Measurements from ENCODE around the gene EHBP1. TPM values are rescaled to one million over a fixed set of nuclear protein-coding genes. Genes with fewer than 3 reads are reported as not detected.

Gene EHBP1
- total RNA-seq, 1 donor from 2014 or later = 67.4 TPM

GRCh38 chr2:62883629-62884028, 178.1 kb downstream of the EHBP1 start:
- Mint-ChIP-seq H3K4me1 (peaks cover 3% of the 10 kb centered on the region), H3K27me3 (ENCODE audit: low read depth) (no peaks in the 10 kb centered on the region), H3K9me3 (peaks cover 13% of the 10 kb centered on the region), H3K36me3 (peaks cover 20% of the 10 kb centered on the region), H3K4me3 (no peak overlapping the region), H3K27ac (no peak overlapping the region)
- TF ChIP-seq CTCF (IDR thresholded peaks at IDR 0.05; ENCODE audit: unreplicated experiment) = no peak
- DNase-seq (ENCODE audit: low spot score in 2 of 2, unreplicated experiment in 2 of 2) = no peak

- no peak for TF ChIP-seq CTCF (IDR thresholded peaks at IDR 0.05; ENCODE audit: unreplicated experiment)
- no peaks in the 10 kb centered on the region for H3K27me3 Mint-ChIP-seq (ENCODE audit: low read depth)
- H3K27ac Mint-ChIP-seq = peak overlapping the region; percentile 16
- peaks cover 17% of the 10 kb centered on the region for H3K36me3 Mint-ChIP-seq
- no peak overlapping the region for H3K4me3 Mint-ChIP-seq
- DNase-seq (ENCODE audit: low spot score in 2 of 2, unreplicated experiment in 2 of 2) = no peak
- H3K4me1 Mint-ChIP-seq = peaks cover 3% of the 10 kb centered on the region
- peaks cover 13% of the 10 kb centered on the region for H3K9me3 Mint-ChIP-seq
These were observed 178.6 kb downstream of the EHBP1 start for GRCh38 chr2:62884086-62884485.

- Mint-ChIP-seq H3K4me3 (no peak overlapping the region), H3K36me3 (peaks cover 17% of the 10 kb centered on the region), H3K27me3 (ENCODE audit: low read depth) (no peaks in the 10 kb centered on the region), H3K4me1 (peaks cover 3% of the 10 kb centered on the region), H3K9me3 (peaks cover 15% of the 10 kb centered on the region), H3K27ac (peak overlapping the region; percentile 16)
- DNase-seq (ENCODE audit: low spot score in 2 of 2, unreplicated experiment in 2 of 2) = no peak
- no peak for TF ChIP-seq CTCF (IDR thresholded peaks at IDR 0.05; ENCODE audit: unreplicated experiment)
These were observed 179.0 kb downstream of the EHBP1 start for GRCh38 chr2:62884514-62884913.

- DNase-seq (ENCODE audit: low spot score in 2 of 2, unreplicated experiment in 2 of 2) = no peak
- H3K27ac Mint-ChIP-seq = no peak overlapping the region
- no peaks in the 10 kb centered on the region for H3K9me3 Mint-ChIP-seq
- no peaks in the 10 kb centered on the region for H3K27me3 Mint-ChIP-seq (ENCODE audit: low read depth)
- no peak for TF ChIP-seq CTCF (IDR thresholded peaks at IDR 0.05; ENCODE audit: unreplicated experiment)
- no peaks in the 10 kb centered on the region for H3K4me1 Mint-ChIP-seq
- no peaks in the 10 kb centered on the region for H3K36me3 Mint-ChIP-seq
- no peak overlapping the region for H3K4me3 Mint-ChIP-seq
These were observed 189.6 kb downstream of the EHBP1 start for GRCh38 chr2:62894966-62895631.

- Mint-ChIP-seq H3K4me1 (no peaks in the 10 kb centered on the region), H3K27me3 (ENCODE audit: low read depth) (no peaks in the 10 kb centered on the region), H3K36me3 (no peaks in the 10 kb centered on the region), H3K9me3 (no peaks in the 10 kb centered on the region), H3K27ac (no peak overlapping the region), H3K4me3 (no peak overlapping the region)
- no peak for TF ChIP-seq CTCF (IDR thresholded peaks at IDR 0.05; ENCODE audit: unreplicated experiment)
- no peak for DNase-seq (ENCODE audit: low spot score in 2 of 2, unreplicated experiment in 2 of 2)
These were observed 190.1 kb downstream of the EHBP1 start for GRCh38 chr2:62895632-62896009.
